Measurements from ENCODE around the gene FDXR.
"Not testable (repeated sequence)": the region's sequence is repeated elsewhere in the genome, so short reads cannot be mapped to it uniquely, and the experiment has no call there.

FDXR gene, protein sequence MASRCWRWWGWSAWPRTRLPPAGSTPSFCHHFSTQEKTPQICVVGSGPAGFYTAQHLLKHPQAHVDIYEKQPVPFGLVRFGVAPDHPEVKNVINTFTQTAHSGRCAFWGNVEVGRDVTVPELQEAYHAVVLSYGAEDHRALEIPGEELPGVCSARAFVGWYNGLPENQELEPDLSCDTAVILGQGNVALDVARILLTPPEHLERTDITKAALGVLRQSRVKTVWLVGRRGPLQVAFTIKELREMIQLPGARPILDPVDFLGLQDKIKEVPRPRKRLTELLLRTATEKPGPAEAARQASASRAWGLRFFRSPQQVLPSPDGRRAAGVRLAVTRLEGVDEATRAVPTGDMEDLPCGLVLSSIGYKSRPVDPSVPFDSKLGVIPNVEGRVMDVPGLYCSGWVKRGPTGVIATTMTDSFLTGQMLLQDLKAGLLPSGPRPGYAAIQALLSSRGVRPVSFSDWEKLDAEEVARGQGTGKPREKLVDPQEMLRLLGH

DNA sequence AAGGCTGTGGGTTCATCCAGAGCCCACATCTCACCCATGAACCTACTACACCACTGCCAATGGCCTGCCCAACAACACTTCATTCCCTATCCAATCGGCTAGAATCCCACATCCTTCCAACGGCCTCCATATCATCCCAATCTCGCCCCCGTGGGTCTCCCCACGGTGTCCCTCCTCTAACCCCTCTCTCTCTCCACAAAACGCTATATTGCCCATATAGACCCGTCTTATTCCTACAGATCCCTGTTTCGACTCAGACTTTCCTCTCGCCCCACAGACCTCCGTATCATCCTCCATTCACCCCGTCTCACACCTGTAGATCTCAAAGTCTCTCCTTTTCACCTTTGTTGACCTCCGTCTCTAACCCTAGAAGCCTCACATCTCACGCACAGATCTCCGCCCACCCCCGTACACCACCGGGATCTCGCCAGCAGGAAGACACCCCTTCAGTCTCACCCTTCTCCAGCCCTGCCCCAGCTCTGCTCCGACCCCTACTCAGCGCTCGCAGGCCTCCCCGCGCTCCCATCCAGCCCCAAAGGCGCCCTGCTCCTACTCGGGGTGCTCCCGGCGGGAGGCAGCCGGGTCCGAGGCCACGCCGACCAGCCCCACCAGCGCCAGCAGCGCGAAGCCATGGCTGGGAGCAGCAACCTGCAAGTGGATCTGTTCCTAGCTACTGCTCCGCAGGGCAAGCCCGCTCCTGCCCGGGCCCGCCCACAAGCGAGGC lies at the start of gene FDXR:
TSS of gene FDXR (minus strand) at position 682 of the 724 bp plus-strand sequence. CDS start at position 632, 50 bp downstream.
- no peak for DNase-seq (ENCODE audit: low spot score)

DNA sequence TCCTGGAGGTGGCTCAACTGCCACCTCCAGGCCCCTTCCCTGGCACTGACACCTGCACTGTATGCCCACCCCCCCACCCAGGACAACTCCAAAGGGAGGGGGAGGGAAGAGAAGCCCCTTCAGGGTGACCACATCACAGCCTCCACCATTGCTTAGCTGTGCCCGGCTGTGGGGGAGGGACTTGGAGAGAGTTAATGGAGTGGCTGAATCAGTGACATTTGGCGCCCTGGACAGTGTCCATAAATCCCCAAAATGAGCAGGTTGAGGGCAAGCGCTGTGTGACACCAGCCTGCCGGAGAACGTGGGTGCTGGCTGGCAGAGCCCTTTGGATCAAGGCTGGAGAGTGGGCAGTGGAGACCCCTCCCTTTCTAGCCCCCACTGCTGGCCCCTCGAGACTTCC lies 49.4 kb upstream of the FDXR start:
- no peak for DNase-seq (ENCODE audit: low spot score)

DNA sequence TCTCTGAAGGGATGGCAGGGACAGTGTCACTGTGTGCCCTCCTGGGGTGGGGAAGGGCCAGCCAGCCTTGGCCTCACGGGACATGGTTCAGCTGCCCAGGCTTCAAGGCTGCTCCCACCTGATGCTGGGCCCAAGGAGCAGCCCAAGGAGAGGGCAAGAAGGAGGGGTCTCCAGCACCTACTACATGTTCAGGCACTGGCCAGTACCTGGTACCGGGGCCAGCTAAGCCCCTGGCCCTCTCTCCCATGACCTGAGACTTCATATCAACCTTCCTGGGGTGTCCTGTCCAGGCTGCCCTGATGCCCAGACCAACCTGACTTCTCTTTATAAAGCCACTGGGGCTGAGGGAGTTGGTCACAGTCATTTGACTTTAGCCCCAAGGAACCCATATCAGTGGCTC lies 49.0 kb upstream of the FDXR start:
- no peak for DNase-seq (ENCODE audit: low spot score)

DNA sequence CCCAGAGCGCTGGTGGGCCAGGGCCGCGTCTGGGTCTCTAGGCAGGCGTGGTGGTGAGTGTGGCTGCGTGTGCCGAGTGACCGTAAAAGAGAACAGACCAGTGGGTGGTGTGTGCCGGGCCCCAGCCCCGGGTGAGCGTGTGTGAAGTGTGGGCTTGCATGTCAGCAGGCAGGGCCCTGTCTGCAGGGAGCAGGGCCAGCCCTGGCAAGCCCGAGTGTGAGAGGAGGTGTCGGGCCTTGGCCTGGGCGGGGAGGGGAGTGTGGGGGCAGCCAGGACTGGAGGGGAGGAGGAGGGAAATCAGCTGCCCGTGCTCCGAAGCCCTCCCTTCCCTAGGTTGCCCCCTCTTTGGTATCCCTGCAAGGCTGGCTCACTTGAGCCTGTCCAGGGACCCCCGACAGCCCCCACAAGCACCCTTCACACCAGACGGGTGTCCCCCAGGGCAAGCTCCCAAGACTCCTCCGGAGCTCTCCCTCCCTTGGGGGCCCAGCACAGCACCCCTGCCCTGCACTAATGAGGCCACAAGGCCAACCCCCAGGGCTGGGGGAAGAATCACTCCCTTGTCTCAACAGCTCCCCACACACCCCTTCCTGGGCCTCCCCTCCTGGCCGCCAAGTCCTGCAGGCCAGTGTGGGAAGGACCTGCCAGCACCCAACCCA lies 48.4 kb upstream of the FDXR start:
- DNase-seq (ENCODE audit: low spot score), result no peak

DNA sequence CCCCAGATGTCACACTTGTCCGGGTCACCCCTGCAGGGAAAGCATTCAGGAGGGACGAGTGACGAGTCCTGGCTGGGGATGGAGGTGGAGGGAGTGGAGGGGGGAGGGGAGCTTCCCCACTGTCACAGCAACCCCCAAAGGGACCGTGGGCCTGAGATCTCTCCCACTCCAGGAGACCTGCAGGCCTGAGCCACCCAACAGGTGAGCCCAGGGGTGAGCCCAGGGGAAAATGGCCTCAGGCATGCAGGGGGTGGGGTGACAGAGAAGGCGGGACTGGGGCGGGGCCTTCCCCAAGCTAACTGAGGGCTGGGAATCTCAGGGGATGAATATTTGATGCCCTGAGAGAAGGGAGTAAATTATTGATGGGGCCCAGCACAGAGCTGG lies 47.8 kb upstream of the FDXR start:
- no peak for DNase-seq (ENCODE audit: low spot score)

DNA sequence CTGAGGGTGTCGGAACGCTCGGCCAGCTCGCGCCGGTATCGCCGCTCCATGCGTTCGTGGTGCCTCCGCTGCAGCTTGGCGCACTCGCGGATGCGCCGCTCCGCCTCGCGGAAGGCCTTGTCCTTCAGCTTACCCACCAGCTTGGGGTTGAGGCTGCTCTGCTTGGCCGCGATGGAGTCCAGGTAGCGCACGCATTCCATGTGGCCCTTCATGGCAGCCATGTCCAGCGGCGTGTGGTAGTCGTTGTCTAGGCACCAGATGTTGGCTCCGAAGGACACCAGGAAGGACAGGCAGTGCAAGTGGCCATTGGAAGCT lies 47.5 kb upstream of the FDXR start:
- DNase-seq (ENCODE audit: low spot score), result no peak

DNA sequence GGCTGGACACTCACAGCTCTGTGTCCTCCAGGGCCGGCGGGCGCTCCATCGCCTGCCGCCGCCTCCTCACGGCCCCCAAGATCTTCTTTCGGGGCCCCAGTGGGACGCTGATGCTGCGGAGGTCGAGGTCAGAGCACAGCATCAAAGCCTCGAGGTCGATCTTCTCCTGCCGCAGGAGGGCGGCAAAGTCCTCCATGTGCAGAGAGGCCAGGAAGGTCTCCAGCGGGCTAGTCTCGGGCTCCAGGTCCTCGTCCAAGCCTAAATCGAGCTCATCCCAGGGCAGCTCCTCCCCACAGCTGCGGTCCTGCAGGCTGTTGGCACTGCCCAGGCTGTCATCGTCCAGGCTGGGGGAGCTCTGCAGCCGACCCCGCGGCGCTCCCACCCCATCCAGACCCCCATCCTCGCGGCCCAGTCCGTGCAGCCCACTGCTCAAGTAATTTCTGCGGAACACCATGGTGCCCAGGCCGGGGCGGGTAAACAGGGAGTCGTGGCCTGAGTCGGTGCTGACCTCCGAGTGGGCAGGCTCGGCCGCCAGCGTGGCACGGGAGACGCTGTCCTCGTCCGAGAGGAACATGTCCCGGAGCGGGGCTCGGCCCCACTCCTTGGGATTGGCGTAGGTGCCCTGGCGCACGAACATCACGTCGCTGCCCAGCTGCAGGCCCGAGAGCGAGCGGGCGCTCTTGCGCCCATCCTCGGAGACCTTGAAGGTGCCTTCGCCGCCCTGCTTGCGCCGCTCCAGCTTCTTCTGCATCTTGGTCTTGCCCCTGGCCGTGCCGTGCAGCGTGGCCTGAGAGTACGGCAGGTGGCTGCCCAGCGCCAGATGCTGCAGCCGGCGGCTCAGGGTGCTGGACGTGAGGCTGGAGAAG lies 46.9 kb upstream of the FDXR start:
- no peak for DNase-seq (ENCODE audit: low spot score)

DNA sequence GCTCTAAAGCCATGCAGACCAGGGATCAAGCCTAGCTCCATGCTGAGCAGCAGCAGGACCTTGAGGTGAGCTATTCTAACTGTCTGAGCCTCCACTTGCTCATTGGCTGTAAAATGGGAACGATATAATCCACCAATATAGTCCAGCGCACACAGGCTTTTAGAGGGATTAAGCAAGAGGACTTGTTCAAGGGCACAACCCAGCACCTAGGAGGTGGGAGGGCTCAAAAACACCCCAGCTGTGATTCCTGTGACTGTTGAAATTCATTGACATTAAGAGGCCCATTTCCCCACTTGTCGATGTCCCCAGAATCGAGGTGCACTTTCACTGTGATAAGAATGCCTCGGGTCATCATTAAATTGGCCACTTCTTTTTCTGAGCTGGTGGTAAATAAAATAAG lies 46.1 kb upstream of the FDXR start:
- no peak for DNase-seq (ENCODE audit: low spot score)

DNA sequence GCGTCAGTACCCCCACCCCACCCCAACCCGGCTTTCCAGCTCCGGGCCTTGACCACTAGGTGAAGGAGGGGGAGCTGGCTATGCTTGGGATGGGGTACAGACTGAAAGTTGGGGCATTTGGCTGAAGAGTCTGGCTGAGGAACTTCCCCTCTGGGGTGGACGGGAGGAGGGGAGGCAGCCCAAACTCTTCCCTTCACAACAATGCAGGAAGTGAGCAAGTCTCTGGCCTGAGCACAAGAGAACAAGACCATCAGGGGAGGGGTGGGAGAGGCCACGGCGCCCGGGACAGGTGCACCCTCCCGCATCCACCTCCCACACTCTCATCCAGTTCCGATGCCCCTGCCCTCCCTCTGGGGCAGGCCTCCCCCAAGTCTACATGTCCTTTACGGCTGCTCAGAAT lies 44.6 kb upstream of the FDXR start:
- DNase-seq (ENCODE audit: low spot score), result no peak

DNA sequence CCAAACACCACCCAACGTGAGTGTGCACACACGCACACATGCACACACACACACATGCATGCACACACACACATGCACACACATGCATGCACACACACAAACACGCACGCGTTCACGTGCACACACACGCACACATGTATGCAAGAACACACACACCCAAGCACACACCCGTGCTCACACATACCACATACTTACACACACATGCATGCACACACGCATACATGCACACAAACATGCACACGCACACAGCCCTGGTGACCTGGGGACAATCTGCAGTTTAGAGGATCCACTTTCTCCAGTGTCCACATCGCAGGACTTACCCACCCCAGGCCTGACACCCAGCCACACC lies 44.0 kb upstream of the FDXR start:
- no peak for DNase-seq (ENCODE audit: low spot score)

DNA sequence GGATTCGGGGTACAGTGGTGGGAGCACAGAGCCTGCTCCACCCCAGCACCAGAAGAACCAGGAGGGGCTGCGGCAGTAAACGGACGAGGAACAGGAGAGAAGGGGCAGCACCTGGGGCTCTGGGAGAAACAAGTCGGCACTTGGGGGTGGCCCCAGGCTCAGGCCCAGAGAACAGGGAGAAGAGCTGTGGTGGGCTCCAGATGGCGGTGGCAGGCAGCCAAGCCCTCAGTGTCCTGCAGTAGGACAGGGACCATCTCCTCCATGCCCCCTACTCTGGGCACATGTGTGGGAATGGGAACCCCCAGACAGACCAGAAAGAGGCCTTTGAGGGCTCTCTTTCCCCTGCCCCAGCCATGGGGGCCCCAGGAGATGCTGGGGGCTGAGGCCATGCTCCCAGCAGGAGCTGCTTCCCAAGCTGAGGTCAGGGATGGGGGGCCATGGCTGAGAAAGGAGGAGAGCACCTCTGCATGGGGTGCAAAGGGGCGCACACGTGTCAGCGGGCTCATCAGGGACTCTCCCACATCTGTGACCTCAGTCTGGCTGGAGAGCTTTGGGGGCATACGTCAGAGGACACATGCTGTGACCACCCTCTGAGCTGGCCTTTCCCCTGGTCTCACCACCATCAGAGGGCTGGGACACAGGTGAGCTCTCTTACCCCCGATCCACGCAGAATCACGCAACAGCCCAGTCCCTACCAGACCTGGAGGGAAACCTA lies 43.5 kb upstream of the FDXR start:
- DNase-seq (ENCODE audit: low spot score), result no peak

DNA sequence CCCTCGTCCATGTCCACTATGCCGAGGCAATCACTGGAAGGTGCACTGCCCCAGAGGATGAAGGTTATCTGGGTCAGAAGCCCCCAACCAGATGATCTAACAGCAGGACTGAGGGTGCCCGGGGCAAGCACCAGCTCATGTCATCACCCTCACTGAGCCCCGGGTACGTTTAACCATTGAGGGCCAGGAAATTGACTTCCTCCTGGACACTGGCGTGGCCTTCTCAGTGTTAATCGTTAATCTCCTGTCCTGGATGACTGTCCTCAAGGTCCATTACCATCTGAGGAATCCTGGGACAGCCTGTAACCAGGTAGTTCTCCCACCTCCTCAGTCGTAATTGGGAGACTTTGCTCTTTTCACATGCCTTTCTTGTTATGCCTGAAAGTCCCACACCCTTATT lies 38.6 kb upstream of the FDXR start:
- not testable (repeated sequence) for DNase-seq (ENCODE audit: low spot score)

DNA sequence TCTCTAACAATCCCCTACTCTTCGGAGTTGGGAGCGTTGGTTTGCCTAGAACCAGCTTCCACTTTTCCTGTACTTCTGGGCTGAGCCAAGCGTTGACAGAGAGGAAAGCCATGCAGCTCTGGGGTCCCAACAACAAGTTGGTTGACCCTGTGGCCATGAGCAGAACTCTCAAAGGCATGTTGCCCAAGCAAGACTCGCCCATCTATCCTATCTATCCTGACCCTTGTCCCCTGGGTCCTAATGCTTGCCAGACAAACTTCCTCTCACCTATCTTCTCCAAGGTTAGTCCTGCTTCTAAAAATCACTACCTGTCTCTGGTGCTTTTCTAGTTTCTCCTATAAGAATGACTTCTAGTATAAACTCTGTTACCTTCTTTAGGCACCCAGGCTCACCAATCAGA lies 36.3 kb upstream of the FDXR start:
- not testable (repeated sequence) for DNase-seq (ENCODE audit: low spot score)

DNA sequence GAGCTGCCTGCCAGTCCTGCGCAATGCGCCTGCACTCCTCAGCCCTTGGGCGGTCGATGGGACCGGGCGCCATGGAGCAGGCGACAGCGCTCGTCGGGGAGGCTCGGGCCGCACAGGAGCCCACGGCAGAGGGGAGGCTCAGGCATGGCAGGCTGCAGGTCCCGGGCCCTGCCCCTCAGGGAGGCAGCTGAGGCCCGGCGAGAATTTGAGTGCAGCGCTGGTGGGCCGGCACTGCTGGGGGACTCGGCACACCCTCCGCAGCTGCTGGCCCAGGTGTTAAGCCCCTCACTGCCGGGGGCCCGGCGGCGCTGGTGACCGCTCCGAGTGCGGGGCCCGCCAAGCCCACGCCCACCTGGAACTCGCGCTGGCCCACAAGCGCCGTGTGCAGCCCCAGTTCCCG lies 34.2 kb upstream of the FDXR start:
- no peak for DNase-seq (ENCODE audit: low spot score)

DNA sequence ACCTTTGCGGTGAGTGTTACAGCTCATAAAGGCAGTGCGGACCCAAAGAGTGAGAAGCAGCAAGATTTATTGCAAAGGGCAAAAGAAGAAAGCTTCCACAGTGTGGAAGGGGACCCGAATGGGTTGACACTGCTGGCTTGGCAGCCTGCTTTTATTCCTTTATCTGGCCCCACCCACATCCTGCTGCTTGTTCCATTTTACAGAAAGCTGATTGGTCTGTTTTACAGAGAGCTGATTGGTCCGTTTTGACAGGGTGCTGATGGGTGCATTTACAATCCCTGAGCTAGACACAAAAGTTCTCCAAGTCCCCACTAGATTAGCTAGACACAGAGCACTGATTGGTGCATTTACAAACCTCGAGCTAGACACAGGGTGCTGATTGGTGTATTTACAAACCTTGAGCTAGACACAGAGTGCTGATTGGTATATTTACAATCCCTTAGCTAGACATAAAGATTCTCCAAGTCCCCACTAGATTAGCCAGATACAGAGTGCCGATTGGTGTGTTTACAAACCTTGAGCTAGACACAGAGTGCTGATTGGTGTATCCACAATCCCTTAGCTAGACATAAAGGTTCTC lies 33.5 kb upstream of the FDXR start:
- DNase-seq (ENCODE audit: low spot score), result not testable (repeated sequence)

DNA sequence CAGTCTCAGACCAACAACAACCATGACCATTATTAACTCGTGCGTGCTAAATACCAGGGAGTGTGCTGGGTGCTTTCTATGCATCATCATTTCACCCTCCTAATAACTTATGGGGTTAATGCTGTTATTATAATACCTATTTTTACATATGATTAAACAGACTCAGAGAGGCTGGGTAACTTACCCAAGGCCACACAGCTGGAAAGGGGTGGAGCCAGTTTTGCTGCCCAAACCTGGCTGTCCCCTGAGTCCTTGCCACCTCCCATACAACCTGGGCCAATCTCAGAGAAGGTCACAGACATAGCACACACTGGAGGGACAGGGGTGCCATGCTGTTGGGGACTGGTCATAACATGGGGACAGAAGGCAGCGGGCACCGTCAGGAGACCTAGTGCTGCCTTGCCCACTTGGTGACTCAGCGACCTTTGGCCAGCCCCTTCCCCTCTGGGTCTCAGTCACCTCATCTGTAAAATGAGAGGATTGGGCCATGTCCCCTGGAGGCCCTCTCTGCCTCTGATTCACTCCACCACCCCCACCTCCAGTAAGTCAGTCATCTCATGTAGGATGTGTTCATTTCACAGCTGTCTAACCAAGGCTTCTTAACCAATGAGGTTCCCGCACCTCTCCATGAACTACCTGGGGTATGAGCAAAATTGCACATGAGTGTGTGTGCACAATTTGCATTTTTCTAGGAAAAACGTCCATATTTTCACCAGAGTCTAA lies 32.1 kb upstream of the FDXR start:
- DNase-seq (ENCODE audit: low spot score), result no peak

DNA sequence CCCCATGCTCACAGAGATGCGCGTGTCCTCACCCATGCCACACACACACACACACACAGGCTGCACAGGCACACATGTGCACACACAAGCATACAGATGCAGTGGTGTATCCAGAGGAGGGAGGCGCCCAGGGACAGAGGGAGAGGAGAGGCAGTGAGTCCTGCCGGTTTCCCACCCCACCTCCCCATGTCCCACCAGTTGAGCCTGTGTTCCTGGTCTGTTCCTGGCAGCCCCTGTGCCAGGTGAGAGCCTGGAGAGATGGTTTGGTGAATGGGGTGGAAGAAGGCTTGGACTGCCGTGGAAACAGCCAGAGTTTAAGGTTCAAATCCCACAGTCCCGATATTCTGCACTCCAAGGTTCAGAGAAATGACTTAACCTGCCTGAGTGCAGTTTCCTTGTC lies 30.9 kb upstream of the FDXR start:
- DNase-seq (ENCODE audit: low spot score), result no peak

DNA sequence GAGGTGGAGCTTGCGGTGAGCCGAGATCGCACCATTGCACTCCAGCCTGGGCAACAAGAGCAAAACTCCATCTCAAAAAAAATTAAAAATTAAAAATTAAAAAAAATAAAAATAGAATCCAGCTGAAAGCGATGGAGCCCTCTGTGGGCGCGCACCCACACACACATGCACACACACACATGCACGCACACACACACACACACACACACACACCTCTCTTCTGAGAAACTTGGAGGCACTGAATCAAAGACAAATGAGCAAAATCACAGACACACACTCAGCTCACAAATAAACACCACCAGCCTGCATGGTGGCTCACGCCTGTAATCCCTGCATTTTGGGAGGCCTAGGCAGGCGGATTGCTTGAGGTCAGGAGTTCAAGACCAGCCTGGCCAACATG lies 30.2 kb upstream of the FDXR start:
- no peak for DNase-seq (ENCODE audit: low spot score)

DNA sequence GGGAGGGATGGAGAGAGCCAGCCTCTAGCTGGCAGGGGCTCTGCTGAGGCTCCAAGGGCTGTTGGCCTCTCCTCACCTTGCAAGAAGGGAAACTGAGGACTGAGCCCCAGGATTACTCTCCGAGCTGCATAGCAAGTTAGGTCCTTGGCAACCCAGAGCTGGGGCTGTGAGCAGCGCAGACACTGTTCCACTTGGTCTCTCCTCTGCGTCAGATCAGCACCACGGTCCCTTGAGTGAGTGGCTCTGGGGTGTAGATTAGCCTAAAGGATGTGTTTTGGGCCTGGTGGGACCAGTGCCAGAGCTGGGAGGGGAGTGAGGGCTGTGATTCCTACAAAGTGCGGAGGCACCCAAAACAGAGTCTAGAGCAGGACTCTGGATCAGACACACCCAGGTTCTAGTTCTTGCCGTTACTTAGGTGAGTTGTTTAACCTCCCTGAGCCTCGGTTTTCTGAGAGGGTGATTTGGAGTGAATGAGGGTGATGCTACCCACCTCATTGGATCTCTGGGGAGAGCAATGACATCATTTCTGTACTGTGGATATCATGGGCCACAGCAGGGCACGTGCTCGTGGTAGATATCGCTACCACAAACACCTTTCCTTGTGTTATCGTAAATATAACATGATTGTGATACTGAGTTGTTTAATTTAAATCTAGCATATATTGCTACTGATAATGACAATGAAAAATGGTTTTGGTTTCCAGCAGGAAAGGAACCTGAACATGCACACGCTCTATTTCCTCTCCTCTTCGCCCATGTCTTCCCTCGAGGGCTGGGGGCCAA lies 28.8 kb upstream of the FDXR start:
- DNase-seq (ENCODE audit: low spot score), result no peak

DNA sequence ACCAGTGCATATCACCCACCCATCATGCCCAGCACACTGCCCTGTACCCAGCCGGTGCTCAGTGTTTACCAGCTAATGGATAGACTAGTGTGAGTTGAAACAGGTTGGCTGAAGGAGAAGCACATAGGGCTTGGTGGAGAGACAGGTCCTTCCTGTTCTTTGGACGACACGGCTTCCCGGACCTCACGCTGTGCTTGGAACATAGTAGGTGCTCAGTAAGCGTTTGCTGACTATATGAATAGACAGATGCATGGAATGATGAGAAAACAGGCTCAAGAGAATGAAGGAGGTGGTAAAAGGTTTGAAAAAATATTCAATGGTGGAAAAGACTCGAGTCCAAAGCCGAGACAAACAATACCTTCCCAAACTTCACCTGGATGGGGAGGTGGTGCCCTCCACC lies 27.4 kb upstream of the FDXR start:
- DNase-seq (ENCODE audit: low spot score), result no peak
